ENCODE data around the gene SCN3B.
A peak's percentile ranks its signal among the peaks of the same experiment; 100 is the strongest.
"Not testable (repeated sequence)": the region's sequence is repeated elsewhere in the genome, so short reads cannot be mapped to it uniquely, and the experiment has no call there.

The SCN3B gene, protein sequence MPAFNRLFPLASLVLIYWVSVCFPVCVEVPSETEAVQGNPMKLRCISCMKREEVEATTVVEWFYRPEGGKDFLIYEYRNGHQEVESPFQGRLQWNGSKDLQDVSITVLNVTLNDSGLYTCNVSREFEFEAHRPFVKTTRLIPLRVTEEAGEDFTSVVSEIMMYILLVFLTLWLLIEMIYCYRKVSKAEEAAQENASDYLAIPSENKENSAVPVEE

DNA sequence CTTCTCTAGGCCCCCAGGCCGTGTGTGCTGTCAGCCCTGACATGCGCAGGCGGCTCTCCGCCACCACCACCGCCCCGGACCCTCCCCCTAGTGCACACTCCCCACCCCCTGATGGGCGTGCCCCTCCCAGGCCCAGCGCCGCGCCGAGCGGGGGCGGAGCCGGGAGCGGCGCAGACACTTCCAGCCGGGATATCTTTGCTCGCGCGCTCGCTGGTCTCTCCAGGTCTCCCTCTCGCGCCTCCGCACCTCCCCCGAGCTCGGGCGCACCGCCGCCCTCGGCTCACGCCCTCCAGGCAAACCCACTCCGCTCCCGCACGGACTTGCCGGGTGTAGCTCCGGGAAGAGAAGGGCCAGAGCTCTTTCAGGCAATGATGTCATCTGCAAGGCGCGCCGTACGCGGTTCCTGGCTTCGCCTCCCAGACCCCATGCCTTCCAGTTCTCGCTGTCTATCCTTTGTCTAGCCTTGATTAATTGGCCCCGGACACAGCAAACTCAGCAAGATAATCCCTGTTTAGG is at the start of gene SCN3B:
Gene SCN3B, minus strand, starts transcription at position 59 of the 516 bp plus-strand sequence. CDS start 823 bp downstream, outside the sequence.
- DNase-seq: peak; percentile 40

DNA sequence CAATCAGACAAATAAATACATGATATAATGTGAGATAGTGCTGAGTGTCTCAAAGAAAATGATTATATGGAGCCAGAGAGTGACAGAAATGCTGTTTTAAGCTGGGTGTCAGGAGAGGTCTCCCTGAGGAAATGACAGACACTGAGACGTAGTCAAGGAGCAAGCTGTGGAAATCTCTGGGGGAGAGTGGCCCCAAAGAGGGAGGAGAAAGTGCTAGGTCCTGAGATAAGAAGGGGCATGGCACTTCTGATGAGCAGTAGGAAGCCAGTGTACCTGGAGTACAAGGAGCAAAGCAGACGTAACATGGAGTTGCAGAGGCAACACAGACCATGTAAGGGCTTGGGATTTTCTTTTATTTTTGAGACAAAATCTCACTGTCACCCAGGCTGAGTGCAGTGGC is 48.3 kb upstream of the SCN3B start:
- no peak for DNase-seq

DNA sequence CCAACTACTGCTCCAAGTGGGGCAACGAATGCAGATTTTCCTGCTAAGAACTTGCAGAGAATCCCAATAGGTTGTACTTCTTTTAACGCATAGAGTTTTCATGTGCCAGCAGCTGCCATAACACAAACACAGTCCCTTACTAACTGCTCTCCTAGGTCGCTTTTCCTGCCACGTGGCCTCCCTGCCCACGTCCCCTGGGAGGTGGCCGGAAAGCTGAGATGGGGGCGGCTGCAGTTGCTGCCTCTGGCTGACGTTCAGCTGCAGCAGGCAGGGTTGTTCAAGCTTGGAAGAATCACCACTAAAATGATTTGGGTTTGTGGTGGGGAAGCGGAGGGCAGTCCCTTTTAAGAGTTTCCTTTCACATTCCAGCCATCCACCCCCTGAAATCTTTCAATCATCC is 47.7 kb upstream of the SCN3B start:
- no peak for DNase-seq

DNA sequence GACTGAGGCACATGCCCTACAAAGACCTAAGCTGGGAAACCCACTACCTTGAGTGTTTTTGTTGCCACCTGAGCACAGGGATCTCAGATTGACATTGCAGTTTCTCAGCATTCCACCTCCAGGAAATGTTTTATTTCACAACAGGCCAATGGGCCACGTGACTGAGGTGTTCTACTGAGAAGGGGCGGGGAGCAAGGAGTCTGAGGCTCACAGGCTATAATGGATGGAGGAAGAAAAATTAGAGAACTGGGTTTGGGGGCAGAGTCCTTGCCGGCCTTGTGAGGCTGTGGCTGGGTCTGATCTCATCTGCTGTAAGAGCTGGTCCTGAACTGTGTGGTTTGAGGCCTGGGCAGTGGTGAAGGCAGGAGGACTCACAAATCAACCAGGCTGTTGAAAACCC is 46.3 kb upstream of the SCN3B start:
- no peak for DNase-seq

DNA sequence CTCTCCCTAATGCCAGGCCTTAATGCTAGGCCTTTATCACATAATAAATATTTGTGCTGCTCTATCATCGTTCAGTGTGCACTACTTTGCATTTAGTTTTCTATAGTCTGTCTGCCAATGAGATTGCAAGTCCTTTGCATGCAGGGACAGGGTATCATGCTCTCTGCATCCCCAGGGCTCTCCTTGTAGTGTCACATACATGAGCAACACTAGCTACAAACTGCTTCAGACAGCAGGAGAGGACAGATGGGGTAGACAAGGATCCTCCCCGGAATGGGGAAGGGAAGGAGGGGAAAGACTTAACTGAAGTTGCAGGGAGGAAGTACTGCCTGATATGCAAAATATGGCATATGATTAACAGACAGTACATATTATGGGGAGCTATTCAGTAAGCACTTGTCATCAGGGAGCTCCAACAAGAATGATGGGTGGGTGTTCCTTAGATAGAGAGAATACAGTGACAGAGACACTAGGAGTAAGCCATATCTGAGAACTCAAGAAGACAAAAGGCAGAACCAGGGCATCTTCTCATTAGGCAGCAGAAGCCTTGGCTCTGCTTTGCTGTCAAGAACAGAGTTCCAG is 44.2 kb upstream of the SCN3B start:
- no peak for DNase-seq

DNA sequence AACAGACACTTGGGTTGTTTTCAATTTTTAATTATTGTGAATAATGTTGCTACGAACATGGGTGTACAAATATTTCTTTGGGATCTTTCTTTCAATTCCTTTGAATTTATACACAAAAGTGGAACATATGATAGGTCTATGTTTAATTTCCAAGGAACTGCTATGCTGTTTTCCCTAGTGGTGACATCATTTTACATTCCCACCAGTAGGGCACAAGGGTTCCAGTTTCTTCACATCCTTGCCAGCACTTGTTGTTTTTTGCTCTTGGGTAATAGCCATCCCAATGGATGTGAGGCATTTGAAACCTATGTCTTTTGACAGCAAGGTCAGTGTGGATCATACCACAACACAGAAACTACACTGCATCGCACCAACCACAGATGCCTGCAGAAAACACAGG is 41.8 kb upstream of the SCN3B start:
- no peak for DNase-seq

DNA sequence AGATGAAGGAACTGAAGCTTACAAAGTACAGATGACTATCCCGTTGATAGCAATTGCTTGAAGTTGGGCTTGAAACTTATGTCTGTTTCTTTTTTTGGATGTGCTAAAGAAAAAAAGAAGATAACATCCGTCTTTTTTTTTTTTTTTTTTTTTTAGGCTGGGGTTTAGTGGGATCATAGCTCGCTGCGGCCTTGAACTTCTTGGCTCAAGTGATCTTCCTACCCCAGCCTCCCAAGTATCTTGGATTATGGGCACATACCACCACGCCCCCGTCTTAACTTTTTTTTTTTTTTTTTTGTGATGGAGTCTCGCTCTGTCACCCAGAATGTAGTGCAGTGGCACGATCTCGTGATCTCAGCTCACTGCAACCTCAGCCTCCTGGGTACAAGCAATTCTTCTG is 40.8 kb upstream of the SCN3B start:
- DNase-seq: no peak

DNA sequence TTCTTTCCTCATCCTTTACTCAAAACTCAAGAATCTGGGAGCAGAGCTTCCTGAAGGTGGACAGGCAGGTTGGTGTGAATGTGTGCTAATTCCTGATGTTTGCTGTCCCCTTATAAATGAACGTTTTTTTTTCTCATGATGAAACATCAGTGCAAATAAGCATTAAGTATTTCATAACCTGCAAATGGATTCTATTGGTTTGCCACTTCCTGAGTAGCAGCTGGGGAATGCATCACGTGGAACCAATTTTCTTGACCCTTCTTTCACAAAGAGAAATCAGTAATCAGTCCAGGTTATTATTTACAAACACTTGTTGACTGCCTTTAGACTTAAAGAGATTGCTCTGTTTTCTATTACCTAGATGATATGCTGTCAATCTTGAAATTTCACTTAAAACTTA is 40.1 kb upstream of the SCN3B start:
- DNase-seq: no peak

DNA sequence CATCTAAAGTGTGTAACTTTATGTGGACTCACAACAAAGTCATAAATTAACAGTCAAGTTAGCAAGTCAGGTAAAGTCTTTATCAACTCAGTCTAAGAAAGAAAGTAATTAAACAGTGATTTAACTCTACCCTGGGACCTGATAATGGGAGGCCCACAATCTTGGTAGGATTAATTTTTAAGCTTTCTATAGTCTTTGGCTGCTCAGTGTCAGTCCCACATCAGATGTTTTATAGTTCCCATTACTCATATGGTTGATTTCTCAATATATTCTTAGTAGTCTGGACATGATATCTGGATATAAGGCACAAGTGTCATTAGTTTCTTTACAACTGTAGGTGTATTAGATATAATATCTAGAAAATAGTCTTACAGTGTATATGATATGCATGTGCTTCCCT is 38.5 kb upstream of the SCN3B start:
- no peak for DNase-seq

DNA sequence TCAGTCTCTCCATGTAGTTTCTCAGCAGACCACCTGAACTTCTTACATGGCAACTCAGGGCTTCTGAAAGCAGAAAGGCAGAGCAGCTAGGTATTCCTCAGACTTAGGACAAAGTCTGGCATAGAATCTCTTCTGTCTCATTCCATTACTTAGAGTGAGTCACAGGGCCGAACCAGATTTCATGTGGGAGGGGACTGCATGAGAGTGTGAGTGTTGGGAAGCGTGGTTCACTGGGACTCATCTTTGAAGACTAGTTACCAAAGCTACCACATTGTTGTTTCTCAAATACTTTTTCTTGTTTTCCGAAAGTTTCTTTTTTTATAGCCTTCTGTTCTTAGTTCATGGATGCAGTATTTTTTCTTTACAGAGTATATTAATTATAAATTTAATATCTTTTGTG is 36.1 kb upstream of the SCN3B start:
- DNase-seq: no peak

DNA sequence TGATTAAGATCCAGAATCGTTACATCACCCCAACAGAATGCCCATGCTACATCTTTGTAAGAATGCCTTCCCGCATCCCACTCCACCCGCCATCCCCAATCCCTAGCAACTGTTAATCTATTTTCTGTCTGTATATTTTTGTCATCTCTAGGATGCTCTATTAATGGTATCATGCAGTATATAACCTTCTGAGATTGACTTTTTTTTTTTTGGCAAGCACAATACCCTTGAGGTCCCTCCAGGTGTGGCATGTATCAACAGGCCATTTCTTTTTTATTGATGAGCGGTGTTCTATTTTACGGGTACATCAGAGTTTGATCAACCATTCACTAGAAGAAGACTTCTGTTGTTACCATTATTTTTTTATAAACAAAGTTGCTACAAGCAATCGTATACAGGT is 30.2 kb upstream of the SCN3B start:
- no peak for DNase-seq

DNA sequence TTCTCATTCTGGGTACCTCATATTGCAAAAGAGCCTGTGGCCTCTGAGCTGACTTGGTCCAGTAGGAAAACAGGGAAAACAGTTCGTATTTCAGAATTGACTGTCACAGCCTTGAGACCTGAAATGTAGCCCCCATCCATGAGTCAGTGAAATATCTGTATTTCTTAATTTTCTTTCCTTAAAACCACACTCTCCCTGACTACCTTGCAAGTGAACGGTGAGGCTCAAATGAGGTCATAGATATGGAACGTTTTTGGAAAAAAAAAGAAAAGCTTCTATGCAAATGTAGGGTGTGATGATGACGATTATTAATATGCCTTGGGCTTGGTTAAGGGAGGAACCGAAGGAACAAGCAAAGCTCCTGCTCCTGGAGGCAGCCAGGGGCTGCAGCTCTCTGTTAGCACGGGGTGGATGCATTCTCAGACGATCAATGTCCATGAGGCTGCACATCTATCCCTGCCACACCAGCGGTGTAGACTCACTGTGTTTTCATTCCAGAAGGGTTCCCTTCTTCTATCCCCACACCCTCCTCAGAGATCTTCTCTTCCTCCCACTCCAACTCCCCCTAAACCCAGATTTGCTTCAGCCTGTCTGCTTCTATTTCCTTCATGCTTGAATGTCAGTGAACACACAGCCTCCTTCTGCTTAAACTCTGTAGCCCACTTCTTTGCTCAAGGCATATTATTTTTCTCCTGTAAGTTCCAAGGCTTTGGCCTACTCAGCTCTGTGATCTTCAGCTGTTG is 29.2 kb upstream of the SCN3B start:
- no peak for DNase-seq

DNA sequence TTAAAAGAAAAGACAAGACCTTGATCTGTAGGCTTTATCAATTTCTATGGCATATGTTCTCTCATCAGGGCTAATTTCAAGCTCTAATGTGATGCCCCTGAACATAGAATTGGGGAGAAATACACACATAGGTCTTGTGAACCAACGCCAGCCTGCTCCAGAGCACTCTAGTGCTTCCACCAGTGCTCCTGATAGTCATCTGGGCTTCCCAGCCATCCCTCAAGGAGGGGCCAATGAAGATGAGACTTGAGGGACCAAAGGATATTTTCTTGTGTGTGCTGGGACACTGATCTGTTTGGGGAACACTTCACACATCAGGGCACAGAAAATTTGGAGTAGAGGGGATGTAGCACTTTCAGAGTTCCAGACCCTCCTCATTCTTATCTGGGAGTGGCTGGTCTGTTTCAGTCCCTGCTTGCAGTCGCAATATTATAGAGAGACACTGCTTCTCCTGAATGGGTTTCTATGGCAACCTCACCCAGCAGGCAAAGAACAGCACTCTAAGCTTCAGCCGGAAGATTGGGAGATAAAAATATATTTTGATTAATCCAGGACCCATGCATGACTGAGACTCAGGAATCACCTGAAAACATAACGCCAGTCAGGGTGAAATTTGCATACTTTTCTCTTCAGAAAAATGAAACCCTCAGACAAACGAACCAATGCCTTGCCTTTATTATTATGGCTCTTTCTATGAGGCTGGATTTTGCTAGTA is 28.4 kb upstream of the SCN3B start:
- DNase-seq: no peak

DNA sequence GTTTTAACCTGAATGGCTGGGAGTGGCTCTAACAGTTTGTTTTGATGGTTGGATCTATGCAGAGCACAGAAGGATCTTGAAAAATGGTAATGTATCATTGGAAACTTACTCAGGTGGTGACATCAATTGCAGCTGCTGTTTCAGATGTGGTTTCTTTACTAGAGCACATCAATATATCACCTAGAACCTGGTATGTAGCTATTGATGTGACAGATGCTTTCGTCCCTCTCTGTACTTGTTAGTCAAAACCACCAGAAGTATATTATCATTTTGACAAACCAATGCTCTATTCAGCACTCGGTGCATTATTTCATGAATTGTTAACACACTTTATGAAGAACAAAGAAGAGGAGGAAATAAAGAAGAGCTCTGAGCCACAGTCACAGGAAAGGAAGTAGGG is 26.6 kb upstream of the SCN3B start:
- no peak for DNase-seq

DNA sequence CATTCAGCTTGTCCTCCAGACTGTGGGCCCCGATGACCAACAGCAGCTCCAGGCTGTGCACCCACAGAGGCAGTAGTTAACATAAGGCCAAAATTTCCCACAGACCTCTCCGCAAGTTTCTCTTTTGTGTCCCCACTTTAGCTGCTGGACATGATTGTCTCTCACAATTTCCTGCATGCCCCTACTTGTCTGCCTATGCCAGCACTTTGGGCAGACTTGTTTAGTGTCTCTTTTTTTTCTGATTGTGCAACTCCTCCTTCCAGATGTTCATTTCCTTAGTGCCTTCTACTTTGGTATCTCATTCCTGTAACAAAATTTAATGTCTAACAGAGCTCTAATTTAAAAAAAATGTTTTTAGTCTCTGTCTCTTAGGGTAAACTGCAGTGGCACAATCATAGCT is 23.8 kb upstream of the SCN3B start:
- no peak for DNase-seq

DNA sequence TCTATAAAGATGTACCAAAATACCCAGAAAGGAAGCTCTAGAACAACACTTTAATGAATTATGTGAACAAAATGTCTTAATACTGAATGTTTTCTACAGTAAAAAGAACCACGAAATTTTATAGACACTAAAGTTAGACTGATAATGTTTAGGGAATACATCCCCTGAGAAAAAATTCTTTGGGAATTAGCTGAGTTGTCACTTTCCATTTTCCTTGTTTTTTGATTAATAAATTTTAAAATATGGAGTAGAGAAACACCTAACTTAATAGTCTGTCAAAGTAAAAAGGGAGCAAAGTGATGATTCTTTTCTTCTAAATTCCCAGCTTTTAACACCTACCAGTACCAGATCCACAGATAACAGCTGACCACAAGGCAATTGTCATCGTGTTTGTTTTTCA is 23.1 kb upstream of the SCN3B start:
- no peak for DNase-seq

DNA sequence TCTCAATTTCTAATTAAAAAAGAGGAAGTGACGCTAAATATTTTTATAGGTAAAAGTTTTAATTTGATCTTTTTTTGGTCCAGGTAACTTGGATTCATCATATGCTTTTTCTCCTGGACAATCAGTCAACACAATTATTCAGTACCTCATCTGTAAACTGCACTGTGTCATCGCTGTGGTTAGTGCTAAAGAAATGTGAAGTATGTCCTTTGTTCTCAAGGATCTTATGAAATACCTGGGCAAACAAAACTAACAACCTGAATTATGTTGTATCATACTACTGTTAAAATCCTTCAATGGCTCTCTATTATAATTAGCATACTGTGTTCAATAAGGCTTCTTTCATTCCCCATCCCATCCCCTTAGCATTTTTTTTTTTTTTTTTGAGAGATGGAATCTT is 19.9 kb upstream of the SCN3B start:
- DNase-seq: no peak

DNA sequence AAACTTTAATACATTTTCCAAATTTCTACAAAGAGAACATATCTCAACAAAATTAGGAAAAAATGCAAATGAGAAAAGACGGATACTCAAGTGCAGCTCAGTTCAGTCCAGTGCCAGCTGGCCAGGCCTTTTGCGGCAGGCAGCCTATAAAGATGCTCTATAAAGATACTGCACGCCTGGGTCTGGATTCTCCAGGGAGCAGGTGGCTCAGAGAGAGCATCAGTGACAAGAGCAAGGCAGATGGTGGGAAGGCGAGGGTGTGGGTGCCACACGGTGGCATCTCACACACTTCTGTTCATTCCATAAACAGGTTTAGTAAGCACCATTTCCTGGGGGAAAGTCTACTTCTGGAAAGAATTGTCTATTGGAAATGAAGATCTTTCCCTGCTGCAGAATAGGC is 18.1 kb upstream of the SCN3B start:
- peak; percentile 30 for DNase-seq

DNA sequence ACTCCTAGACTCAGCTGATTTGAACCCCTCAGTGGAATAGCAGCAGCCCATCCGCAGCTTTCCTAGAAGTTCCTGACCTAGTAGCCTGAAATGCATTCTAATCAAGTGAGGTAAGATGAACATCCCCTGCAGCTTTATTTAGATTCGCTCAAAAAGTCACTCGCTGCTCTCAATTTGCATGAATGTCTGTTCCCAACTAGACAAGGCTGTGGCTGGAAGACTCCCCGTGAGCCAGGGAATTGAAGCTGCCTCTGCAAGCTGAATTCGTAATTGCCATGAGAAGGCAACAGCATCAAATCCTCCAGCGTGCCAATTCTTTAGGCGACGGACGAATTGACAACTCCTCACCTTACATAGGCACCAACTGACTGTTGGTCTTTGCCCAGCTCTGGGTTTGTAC is 17.1 kb upstream of the SCN3B start:
- DNase-seq: no peak

DNA sequence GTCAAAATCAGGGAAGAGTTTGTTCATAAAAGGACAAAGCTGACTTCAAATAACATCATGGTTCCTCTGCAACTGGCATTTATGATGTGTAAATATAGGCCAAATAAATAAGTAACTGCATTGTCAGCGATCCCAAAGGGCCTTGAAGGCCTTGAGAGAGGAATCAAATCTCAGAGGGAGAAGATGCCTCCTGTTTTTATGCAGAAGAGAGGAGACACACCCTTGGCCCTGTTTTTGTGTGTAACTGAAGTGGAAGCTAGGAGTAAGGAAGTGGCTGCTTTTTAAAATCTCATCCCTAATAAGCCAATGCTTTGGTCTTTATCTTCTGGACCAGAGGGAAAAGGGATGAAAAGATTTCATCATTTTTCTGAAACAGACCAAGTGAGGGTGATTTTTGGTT is 15.7 kb upstream of the SCN3B start:
- DNase-seq: no peak

DNA sequence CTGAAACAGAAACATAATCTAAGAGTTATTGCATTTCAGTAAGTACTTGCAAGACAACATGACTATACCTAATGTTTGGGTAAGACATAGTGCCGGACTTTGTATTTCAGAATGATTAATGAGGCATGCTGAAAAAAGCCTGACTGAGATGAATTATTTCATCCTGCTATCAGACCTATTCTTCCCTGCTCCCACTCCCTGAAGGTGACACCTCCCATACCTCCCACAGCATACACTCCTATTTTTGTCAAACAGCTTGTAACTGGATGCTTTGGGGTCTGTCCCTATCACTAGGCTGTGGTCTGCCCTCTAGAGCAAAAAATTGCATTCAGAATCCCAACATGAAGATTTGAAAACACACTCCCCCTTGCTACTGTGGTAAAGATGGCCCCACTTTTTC is 10.9 kb upstream of the SCN3B start:
- no peak for DNase-seq

DNA sequence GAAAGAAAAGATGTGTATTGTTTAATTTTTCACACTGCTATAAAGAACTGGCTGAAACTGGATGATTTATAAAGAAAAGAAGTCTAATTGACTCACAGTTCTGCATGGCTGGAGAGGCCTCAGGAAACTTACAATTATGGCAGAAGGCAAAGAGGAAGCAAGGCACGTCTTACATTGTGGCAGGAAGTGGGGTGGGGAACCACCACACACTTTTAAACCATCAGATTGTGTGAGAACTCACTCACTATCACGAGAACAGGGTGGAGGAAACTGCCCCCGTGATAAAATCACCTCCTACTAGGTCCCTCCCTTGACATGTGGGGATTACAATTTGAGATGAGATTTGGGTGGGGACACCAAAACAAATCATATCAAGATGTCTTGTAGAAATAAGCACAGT is 5.5 kb upstream of the SCN3B start:
- not testable (repeated sequence) for DNase-seq

DNA sequence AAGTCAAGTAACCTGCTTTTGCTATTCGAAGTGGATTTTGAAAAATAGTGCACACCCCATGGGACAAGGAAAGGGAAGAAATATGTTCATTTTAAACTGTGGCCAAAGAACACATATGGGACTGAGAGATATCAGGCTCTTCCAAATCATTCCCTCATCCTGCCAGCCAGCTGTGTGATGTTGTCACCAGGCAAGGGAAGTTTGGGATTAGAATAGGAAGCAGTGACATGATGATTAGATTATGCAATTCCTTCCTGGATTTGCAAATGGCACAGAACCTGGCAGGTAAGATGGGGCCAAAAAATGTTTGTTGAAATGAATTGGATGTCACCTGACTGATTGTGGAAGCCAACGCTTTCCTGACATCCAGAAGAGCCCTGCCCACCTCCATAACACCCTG is 4.9 kb upstream of the SCN3B start:
- no peak for DNase-seq

All from NCI-H1694 (cell line).